Measurements from ENCODE around the gene SPINDOC.

DNA sequence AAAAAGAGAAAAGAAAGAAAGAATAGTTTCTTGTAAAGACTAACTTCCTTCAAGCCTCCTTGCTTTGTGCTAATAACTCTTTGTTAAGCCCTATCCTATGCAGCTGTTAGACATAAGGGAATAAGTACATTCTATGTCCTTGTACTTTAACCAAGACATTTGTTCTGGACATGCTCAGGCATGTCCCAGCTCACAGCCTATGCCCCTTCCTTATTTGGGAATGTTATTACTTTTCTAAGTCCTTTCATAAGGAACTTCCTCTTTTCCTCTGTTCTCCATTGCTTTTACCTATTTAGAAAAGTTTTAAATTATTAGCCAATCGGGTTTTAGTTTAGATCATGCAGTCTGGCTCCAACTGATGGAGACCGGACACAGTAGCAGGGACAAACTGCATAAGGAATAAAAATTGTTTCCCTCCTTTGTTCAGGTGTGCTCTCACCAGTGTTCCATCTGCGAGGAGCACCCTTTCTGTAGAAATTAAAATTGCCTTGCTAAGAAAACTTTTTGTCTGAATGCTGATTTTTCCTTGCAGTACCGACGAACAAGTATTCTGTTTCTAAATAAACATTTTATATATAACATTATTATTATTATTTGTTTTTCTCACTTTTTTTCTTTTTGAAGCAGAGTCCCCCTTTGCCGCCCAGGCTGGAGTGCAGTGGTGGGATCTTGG, 21.6 kb upstream of the SPINDOC start:
- TF ChIP-seq, protein P1, sequence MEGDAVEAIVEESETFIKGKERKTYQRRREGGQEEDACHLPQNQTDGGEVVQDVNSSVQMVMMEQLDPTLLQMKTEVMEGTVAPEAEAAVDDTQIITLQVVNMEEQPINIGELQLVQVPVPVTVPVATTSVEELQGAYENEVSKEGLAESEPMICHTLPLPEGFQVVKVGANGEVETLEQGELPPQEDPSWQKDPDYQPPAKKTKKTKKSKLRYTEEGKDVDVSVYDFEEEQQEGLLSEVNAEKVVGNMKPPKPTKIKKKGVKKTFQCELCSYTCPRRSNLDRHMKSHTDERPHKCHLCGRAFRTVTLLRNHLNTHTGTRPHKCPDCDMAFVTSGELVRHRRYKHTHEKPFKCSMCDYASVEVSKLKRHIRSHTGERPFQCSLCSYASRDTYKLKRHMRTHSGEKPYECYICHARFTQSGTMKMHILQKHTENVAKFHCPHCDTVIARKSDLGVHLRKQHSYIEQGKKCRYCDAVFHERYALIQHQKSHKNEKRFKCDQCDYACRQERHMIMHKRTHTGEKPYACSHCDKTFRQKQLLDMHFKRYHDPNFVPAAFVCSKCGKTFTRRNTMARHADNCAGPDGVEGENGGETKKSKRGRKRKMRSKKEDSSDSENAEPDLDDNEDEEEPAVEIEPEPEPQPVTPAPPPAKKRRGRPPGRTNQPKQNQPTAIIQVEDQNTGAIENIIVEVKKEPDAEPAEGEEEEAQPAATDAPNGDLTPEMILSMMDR (conservative IDR thresholded peaks at IDR 0.05), result no peak
- no peak for TF ChIP-seq EZH2 (IDR thresholded peaks at IDR 0.05; ENCODE audit: low read depth)
